RWPE1 (cell line): ENCODE measurements around the gene NINJ2.

Experiments used
- CTCF ChIA-PET: fragments of 350-600 bp; sonication (Branson Sonifier 250); formaldehyde crosslinking; extraction: SDS; loops from one replicate; lab custom pipeline; 2021; lab: Yijun Ruan, JAX
- POLR2A ChIA-PET: fragments of 400-600 bp; formaldehyde crosslinking; extraction: SDS; loops from one replicate; lab custom pipeline; 2020; ENCODE audit warnings: antibody characterized with exemption; ENCODE audit not compliant: low non-redundant PET; lab: Yijun Ruan, JAX
- DNase-seq: peaks from one replicate; pipeline ENCODE4 v3.0.0; 2012; ENCODE audit warnings: low spot score
- H3K27ac ChIP-seq: fragments of 450-650 bp; 2 replicates; pipeline ENCODE4 v1.5.1; 2017
- TF ChIP-seq, protein P1 (sequence below): fragments of 450-650 bp; conservative IDR thresholded peaks from 2 replicates; pipeline ENCODE4 v1.5.1; 2017; ENCODE audit warnings: low read depth, mild to moderate bottlenecking

Gene NINJ2

DNA sequence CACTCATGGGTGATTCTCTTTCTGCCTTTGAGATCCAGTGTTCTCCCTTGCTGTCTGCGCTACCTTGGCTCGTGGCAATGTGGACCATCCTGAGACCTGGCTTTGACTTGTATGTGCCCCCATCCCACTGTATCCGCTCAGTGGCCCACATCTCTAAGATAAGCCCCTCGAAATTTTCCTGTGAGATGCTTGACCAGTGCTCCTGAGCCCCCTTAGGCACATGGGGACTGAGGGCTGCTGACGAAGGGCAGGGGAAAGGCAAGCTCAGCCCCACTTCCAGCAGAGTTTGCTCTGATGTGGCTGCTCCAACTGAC, 1.5 kb upstream of the NINJ2 start:
- TF ChIP-seq, protein P1, sequence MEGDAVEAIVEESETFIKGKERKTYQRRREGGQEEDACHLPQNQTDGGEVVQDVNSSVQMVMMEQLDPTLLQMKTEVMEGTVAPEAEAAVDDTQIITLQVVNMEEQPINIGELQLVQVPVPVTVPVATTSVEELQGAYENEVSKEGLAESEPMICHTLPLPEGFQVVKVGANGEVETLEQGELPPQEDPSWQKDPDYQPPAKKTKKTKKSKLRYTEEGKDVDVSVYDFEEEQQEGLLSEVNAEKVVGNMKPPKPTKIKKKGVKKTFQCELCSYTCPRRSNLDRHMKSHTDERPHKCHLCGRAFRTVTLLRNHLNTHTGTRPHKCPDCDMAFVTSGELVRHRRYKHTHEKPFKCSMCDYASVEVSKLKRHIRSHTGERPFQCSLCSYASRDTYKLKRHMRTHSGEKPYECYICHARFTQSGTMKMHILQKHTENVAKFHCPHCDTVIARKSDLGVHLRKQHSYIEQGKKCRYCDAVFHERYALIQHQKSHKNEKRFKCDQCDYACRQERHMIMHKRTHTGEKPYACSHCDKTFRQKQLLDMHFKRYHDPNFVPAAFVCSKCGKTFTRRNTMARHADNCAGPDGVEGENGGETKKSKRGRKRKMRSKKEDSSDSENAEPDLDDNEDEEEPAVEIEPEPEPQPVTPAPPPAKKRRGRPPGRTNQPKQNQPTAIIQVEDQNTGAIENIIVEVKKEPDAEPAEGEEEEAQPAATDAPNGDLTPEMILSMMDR = no peak
- no peak for DNase-seq
- ChIA-PET CTCF (no interaction called here), POLR2A (no interaction called here)
- H3K27ac ChIP-seq = no peak overlapping the region

DNA sequence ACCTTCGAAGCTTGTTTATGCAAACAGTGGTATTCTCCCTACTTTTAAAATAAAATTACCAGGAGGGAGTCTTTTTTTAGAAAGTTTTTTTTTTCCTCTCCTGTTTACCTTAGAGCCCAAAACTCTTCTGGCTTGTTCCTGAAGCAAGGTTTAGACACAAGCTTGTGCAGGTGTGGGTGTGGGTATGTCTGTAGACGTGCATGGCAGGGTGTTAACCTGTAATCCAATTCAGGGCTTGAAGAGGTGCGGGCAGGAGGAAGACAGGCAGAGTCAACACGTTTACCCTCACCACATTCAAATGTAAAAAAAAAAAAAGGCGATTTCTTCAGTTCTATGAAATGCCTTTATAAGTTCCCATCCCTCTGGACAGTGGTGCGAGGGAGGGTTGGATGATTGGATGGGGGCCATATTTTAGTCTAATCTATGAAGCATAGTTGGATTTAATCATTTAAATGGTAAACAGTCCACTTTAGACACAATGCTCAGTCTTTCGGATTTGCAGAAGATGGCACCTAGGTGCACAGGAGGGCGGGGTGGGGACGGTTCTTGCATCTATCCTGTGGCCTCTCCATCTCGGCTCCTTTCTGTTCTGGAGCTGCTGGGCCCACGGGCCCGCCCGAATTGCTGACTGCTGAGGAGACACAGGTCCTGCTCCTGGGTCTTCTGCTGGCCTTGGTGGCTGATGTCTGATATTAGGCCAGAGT, 982 bp upstream of the NINJ2 start:
- CTCF ChIA-PET = interaction anchor here (0.6 kb wide), 1 partner anchor 69 kb away, joined by 3 read pairs; no protein-coding TSS in a partner anchor

DNA sequence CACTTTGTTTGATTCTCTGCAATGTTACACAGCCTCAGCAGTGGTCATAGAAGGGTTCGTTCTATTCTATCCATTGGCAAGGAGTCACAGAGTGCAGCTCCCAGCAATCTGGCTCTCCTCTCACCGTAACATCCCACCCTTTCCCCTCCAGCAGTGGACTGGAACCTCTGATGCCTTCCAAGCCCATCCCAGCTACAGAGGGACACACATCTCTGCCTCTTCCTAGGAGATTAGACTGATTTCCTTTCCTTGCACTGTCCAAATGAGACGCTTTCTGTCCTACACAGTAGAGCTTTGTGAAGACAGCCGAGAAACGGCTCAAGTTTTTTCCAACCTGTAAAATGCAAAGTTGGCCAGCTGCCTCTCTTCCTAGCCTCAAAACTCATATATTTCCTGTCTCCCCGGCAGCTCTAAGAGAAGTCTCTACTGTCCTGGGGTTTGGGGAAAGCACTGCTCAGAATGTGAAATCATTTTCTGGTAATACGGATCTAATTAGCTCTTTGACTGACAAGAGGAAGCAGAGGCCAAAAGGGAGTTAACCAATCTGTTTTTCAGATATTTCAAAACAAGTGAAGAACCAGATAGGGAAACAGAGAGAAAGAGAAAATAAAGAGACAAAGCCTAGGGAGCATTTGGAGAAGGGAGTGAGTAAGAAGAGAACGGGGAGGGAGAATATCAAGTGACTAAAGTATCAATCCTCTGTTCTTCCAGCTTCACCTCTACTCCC, 516 bp downstream of the NINJ2 start:
- TF ChIP-seq, protein P1 = no peak
- CTCF ChIA-PET = no interaction called here
- DNase-seq = no peak
- no peak overlapping the region for H3K27ac ChIP-seq
- POLR2A ChIA-PET = no interaction called here

More for the DNA sequence above, 982 bp upstream of the NINJ2 start:
- DNase-seq = no peak
- POLR2A ChIA-PET = no interaction called here
- no peak overlapping the region for H3K27ac ChIP-seq
- TF ChIP-seq, protein P1 = no peak

DNA sequence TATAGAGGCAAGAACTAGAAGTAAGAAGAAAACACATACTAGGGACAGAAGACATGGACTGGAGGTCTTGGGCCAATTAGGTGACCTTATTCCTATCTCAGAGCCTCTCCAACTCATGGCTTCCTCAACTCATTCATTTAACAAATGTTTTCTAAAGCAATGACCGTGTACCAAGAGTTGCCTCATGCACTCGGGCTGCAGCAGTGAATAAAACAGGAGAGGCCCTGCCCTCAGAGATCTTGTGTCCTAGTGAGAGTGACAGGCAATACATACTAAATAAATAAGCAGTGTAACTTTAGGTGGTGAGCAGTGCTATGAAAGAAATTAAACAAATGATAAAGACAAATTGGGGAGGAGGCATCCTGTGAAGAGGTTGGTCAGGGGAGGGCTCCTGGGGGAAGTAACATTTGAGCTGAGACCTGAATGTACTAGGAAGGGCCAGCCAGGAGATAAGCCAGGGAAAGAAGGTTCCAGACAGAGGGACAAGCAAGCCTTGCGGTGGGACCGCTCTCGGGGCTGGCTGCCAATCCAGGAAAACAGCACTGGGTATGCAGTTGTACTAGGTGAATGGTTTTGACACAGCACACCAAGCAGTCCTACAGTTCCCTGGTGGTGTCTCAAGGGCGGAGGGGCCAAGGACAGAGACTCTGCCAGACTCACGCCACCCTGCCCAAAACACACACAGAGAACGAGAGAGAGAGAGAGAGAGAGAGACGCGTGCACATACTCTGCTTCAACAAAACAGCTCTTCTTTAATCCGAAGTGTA, 1.3 kb downstream of the NINJ2 start:
- CTCF ChIA-PET = no interaction called here
- POLR2A ChIA-PET = no interaction called here
- no peak for DNase-seq

DNA sequence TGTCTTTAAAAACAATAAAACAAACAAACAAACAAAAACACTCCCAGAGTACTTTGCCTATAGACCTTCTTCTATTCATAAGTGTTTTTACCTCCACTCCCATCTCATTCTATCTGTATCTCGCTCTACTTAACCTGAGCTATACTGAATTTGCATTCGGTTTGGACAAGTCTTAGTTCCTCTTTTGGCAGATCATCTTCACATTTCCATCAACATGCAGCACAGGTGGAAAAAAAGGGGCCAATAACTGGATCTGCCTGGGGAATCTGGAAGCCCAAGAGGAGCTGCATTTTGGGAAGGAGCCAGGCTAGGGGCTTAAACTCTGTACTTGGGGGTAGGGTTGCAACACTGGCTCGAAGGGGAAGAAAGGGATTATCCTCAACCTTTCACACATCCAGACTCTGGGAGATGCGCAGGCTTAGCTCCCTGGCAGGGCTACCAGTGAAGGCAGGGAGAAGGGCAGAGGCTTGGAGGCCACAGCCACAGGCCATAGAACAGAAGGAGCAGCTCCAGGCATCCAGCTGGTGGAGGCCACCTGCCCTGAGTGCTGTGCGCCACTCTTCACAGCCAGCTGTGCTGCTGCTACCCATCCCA, 4.1 kb downstream of the NINJ2 start:
- POLR2A ChIA-PET = no interaction called here
- CTCF ChIA-PET = interaction anchor here (0.6 to 0.7 kb wide), 2 partner anchors 11 to 363 kb away, joined by 3 read pairs; no protein-coding TSS in a partner anchor
- no peak for DNase-seq
- TF ChIP-seq, protein P1 = no peak
- H3K27ac ChIP-seq = no peak overlapping the region

More for the DNA sequence above, 1.3 kb downstream of the NINJ2 start:
- H3K27ac ChIP-seq = no peak overlapping the region
- TF ChIP-seq, protein P1 = no peak

DNA sequence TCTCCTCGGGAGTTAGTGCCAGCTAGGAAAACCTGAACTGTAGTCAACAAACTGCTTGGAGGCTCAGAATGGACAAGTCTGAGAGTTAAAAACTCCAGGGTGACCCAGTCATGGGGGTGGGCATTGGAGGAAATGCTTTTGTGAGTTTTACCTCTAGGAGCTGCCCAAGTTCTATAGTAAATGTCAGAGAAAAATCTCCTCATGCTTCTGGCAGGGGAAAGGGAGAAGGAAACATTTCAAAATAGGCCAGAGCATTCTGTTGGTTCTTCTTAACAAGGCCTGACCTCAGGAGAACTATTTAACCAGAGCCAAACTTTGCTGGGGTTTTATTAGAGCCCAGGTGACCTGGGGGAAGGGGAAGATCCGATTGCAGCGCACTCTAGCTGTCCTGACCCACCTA, 12.3 kb downstream of the NINJ2 start:
- TF ChIP-seq, protein P1 = no peak
- no peak for DNase-seq
- no peak overlapping the region for H3K27ac ChIP-seq
- ChIA-PET POLR2A (no interaction called here), CTCF (no interaction called here)
